Neuronal stem cell (in vitro differentiated cells): ENCODE results near the gene MB.

Experiments
- DNase-seq: peaks from one replicate; pipeline ENCODE4 v3.0.0-alpha.2; 2013; ENCODE audit warnings: low spot score
- H2AFZ ChIP-seq: one replicate; pipeline ENCODE4 v1.6.1; 2013; ENCODE audit warnings: mild to moderate bottlenecking, low read length, inconsistent platforms
- H2AK5ac ChIP-seq: 2 replicates; pipeline ENCODE4 v1.6.1; 2013; ENCODE audit warnings: low read depth, mild to moderate bottlenecking, inconsistent platforms, low read length, moderate library complexity, mixed read lengths
- H2BK120ac ChIP-seq: 2 replicates; pipeline ENCODE4 v1.6.1; 2013; ENCODE audit warnings: low read depth, mild to moderate bottlenecking, inconsistent platforms, low read length, moderate library complexity, mixed read lengths
- H2BK12ac ChIP-seq: one replicate; pipeline ENCODE4 v1.6.1; 2013; ENCODE audit warnings: low read length, inconsistent platforms
- H2BK15ac ChIP-seq: 2 replicates; pipeline ENCODE4 v1.6.1; 2013; ENCODE audit warnings: mild to moderate bottlenecking, low read length, inconsistent platforms, mixed read lengths
- H2BK5ac ChIP-seq: one replicate; pipeline ENCODE4 v1.6.1; 2013; ENCODE audit warnings: inconsistent platforms, mild to moderate bottlenecking, low read length, moderate library complexity
- H3K14ac ChIP-seq: one replicate; pipeline ENCODE4 v1.6.1; 2013; ENCODE audit warnings: low read length, inconsistent platforms
- H3K18ac ChIP-seq: 2 replicates; pipeline ENCODE4 v1.6.1; 2013; ENCODE audit warnings: low read length, inconsistent platforms
- H3K23ac ChIP-seq: 2 replicates; pipeline ENCODE4 v1.6.1; 2013; ENCODE audit warnings: low read depth, mild to moderate bottlenecking, mixed read lengths, low read length, inconsistent platforms; ENCODE audit not compliant: poor library complexity
- H3K27ac ChIP-seq: replicated peaks from 3 replicates; pipeline ENCODE4 v1.5.1; 2013; ENCODE audit warnings: low read length, inconsistent platforms
- H3K27me3 ChIP-seq, 3 experiments: 2 replicates each; pipeline ENCODE4 v1.6.1; 2013; ENCODE audit warnings: low read length in 3 of 3, mild to moderate bottlenecking in 2 of 3, inconsistent platforms in 1 of 3, low read depth in 1 of 3, mixed read lengths in 1 of 3, moderate library complexity in 1 of 3; ENCODE audit not compliant: control insufficient read depth in 3 of 3, insufficient read depth in 3 of 3
- H3K36me3 ChIP-seq, 2 donors: replicated peaks in 1 of 2; 2 replicates each; pipeline ENCODE4 v1.6.1; 2013; ENCODE audit warnings: low read length in 2 of 2; ENCODE audit not compliant: control insufficient read depth in 2 of 2, insufficient read depth in 2 of 2
- H3K4ac ChIP-seq: 2 replicates; pipeline ENCODE4 v1.6.1; 2013; ENCODE audit warnings: inconsistent platforms, mild to moderate bottlenecking, low read length, moderate library complexity
- H3K4me1 ChIP-seq, 2 donors: 1 replicate in 1 of 2; 2 replicates in 1 of 2; pipeline ENCODE4 v1.6.1; 2013; ENCODE audit warnings: low read length in 2 of 2, low read depth in 1 of 2; ENCODE audit not compliant: control insufficient read depth in 2 of 2, insufficient read depth in 1 of 2
- H3K4me2 ChIP-seq: one replicate; pipeline ENCODE4 v1.6.1; 2013; ENCODE audit warnings: mild to moderate bottlenecking, low read length, inconsistent platforms; ENCODE audit not compliant: insufficient read depth, poor library complexity, severe bottlenecking
- H3K4me3 ChIP-seq, 2 donors: 2 replicates each; pipeline ENCODE4 v1.5.1; 2013; ENCODE audit warnings: low read length in 2 of 2, mild to moderate bottlenecking in 2 of 2, inconsistent platforms in 1 of 2, moderate library complexity in 1 of 2
- H3K79me1 ChIP-seq: one replicate; pipeline ENCODE4 v1.6.1; 2013; ENCODE audit warnings: low read depth, mild to moderate bottlenecking, inconsistent platforms, low read length, moderate library complexity
- H3K9ac ChIP-seq: one replicate; pipeline ENCODE4 v1.6.1; 2013; ENCODE audit warnings: mild to moderate bottlenecking, low read depth, low read length, inconsistent platforms; ENCODE audit not compliant: poor library complexity
- H3K9me3 ChIP-seq, 2 donors: replicated peaks in 1 of 2; 2 replicates each; pipeline versions ENCODE3 to v1.6.1; 2013; ENCODE audit warnings: low read length in 2 of 2, mild to moderate bottlenecking in 2 of 2, inconsistent platforms in 1 of 2, low read depth in 1 of 2, mixed read lengths in 1 of 2, moderate library complexity in 1 of 2; ENCODE audit not compliant: control insufficient read depth in 2 of 2, insufficient read depth in 1 of 2
- H4K8ac ChIP-seq: one replicate; pipeline ENCODE4 v1.6.1; 2013; ENCODE audit warnings: low read depth, mild to moderate bottlenecking, inconsistent platforms, low read length, moderate library complexity
- H4K91ac ChIP-seq: one replicate; pipeline ENCODE4 v1.6.1; 2013; ENCODE audit warnings: low read length, low read depth, mild to moderate bottlenecking, inconsistent platforms; ENCODE audit not compliant: poor library complexity
- WGBS, 2 donors: extraction: QIAGEN DNeasy Blood & Tissue Kit; methylation state at CpG; one replicate each; pipeline ENCODE4 v1.1.7; 2013; ENCODE audit warnings: missing lambda C conversion rate in 2 of 2, mixed read lengths in 1 of 2; ENCODE audit not compliant: insufficient read length in 2 of 2, insufficient replicate concordance in 1 of 2; ENCODE audit errors: extremely low coverage in 2 of 2; 5-methylcytosine and 5-hydroxymethylcytosine counted together

Gene MB

DNA sequence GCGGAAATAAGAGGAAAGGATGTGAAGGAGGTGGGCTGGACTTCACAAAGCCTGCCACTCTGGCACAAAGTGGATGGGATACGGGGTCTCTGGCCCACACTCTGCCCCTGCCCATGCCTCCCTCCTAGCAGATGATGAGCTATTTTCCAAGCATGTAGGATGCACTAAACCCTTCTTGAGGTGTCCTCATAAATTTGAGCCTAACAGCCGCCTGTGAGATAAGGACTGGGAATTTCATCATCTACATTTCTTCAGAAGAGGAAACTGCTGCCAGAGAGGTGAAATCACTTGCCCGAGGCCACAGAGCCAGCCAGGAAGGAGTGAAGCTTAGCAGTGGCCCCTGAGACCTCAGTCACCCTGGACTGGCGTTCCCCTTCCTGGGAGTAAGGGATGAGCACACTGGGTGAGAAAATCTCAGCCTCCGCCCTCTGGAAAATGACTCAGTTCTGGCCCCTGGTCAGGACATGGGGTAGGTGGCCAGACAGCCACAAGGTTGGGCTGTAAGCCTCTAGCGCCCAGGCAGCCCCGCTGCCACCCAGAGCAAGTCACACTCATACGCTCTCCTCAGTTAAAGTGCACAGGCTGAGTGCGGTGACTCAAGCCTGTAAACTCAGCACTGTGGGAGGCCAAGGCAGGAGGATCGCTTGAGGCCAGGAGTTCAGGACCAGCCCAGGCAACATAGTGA, 27.9 kb downstream of the MB start:
- no peak overlapping the region for H2BK120ac ChIP-seq
- no peaks in the 10 kb centered on the region for H3K79me1 ChIP-seq
- H2BK15ac ChIP-seq: no peak overlapping the region
- no peak overlapping the region for H2BK5ac ChIP-seq
- H3K9me3 ChIP-seq: no peaks in the 10 kb centered on the region
- H2BK12ac ChIP-seq: no peak overlapping the region
- no peak overlapping the region for H3K27ac ChIP-seq
- no peak overlapping the region for H3K9ac ChIP-seq
- H3K14ac ChIP-seq: no peak overlapping the region
- no peak overlapping the region for H3K4me2 ChIP-seq
- no peaks in the 10 kb centered on the region for H3K36me3 ChIP-seq
- no peak overlapping the region for H3K4ac ChIP-seq
- WGBS, 2 donors: no CpG with 5 or more reads among the region's 11 CpGs
- H4K91ac ChIP-seq: no peak overlapping the region
- no peak overlapping the region for H3K4me3 ChIP-seq
- H3K23ac ChIP-seq: no peak overlapping the region
- H4K8ac ChIP-seq: no peak overlapping the region
- DNase-seq: no peak
- H3K18ac ChIP-seq: no peak overlapping the region
- peaks cover 0 to 9% (median 0%) of the 10 kb centered on the region in 3 experiments for H3K27me3 ChIP-seq
- H3K4me1 ChIP-seq: peaks cover 0 to 7% of the 10 kb centered on the region in 2 donors
- H2AFZ ChIP-seq: no peak overlapping the region
- H2AK5ac ChIP-seq: no peak overlapping the region

- no peak for DNase-seq
- WGBS, 2 donors: no CpG with 5 or more reads among the region's 5 CpGs
- Histone ChIP-seq H4K91ac (no peak overlapping the region), H3K9ac (no peak overlapping the region), H2BK5ac (no peak overlapping the region), H3K4me3 (no peak overlapping the region), H3K18ac (no peak overlapping the region), H3K27me3 (peaks cover 0 to 9% (median 0%) of the 10 kb centered on the region in 3 experiments), H3K4me2 (no peak overlapping the region), H3K79me1 (no peaks in the 10 kb centered on the region), H2AFZ (no peak overlapping the region), H3K27ac (no peak overlapping the region), H3K9me3 (no peaks in the 10 kb centered on the region), H3K4ac (no peak overlapping the region), H3K23ac (no peak overlapping the region), H3K4me1 (peaks cover 0 to 5% of the 10 kb centered on the region in 2 donors), H3K36me3 (no peaks in the 10 kb centered on the region), H2BK12ac (no peak overlapping the region), H4K8ac (no peak overlapping the region), H2AK5ac (no peak overlapping the region), H2BK15ac (no peak overlapping the region), H2BK120ac (no peak overlapping the region), H3K14ac (no peak overlapping the region)
These were observed 29.2 kb downstream of the MB start for GRCh38 chr22:35587896-35588295.

DNA sequence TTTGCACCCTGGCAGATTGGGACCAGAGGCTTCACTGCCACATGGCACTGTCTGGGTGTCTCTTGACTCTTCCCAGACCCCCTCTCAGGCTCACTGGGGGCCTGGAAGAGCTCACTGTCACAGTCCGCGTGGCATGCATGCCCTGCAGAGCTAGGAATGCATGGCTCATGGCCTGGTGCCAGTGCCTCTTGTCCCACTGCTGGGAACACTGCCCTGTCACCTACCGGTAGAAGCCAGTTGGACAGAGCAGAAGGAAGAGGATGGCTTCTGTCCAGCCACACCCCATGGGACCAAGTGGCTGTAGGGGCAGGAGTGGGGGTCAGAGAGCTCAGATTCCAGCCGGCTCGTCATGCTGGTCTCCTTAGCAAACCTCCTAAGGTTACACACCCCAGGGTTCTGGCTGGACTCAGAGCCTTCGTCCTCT, 29.7 kb downstream of the MB start:
- no peak for DNase-seq
- H3K4ac ChIP-seq: no peak overlapping the region

GRCh38 chr22:35586771-35587170, 30.4 kb downstream of the MB start:
- H3K9ac ChIP-seq: no peak overlapping the region
- no peak overlapping the region for H2AFZ ChIP-seq

More for the DNA sequence above, 29.7 kb downstream of the MB start:
- no CpG with 5 or more reads among the region's 6 CpGs for WGBS, 2 donors
- no peak overlapping the region for H4K8ac ChIP-seq
- H3K9me3 ChIP-seq: no peaks in the 10 kb centered on the region
- H3K4me3 ChIP-seq: no peak overlapping the region
- H3K4me2 ChIP-seq: no peak overlapping the region
- no peak overlapping the region for H4K91ac ChIP-seq
- H3K27me3 ChIP-seq: peaks cover 0 to 9% (median 0%) of the 10 kb centered on the region in 3 experiments
- peaks cover 0 to 2% of the 10 kb centered on the region in 2 donors for H3K4me1 ChIP-seq
- no peak overlapping the region for H2AFZ ChIP-seq
- H3K9ac ChIP-seq: peak overlapping the region; percentile 47
- no peaks in the 10 kb centered on the region for H3K36me3 ChIP-seq
- H2BK5ac ChIP-seq: peak overlapping the region; percentile 19
- no peak overlapping the region for H3K23ac ChIP-seq
- no peak overlapping the region for H3K27ac ChIP-seq
- H3K79me1 ChIP-seq: no peaks in the 10 kb centered on the region
- H2BK12ac ChIP-seq: no peak overlapping the region
- no peak overlapping the region for H2BK120ac ChIP-seq
- H2BK15ac ChIP-seq: no peak overlapping the region
- H3K14ac ChIP-seq: no peak overlapping the region
- no peak overlapping the region for H2AK5ac ChIP-seq
- peak overlapping the region; percentile 88 for H3K18ac ChIP-seq

More at GRCh38 chr22:35586771-35587170, 30.4 kb downstream of the MB start:
- Histone ChIP-seq H2BK12ac (no peak overlapping the region), H3K4me1 (peaks cover 0 to 2% of the 10 kb centered on the region in 2 donors), H3K4me3 (no peak overlapping the region), H3K79me1 (no peaks in the 10 kb centered on the region), H3K23ac (no peak overlapping the region), H2AK5ac (peak overlapping the region; percentile 4), H3K4me2 (no peak overlapping the region), H4K8ac (no peak overlapping the region), H2BK5ac (no peak overlapping the region), H4K91ac (no peak overlapping the region), H3K27ac (no peak overlapping the region), H2BK15ac (no peak overlapping the region), H3K9me3 (no peaks in the 10 kb centered on the region), H3K36me3 (no peaks in the 10 kb centered on the region), H3K18ac (no peak overlapping the region), H3K27me3 (peaks cover 0 to 9% (median 0%) of the 10 kb centered on the region in 3 experiments), H3K14ac (no peak overlapping the region), H3K4ac (no peak overlapping the region), H2BK120ac (no peak overlapping the region)
- no peak for DNase-seq
